GM21526 (cell line): ENCODE measurements around the gene SIT1.

Experiments
- ATAC-seq: cut with Tn5 transposase; IDR thresholded peaks from one replicate; pipeline ENCODE4 v1.9.1; 2021; ENCODE audit warnings: moderate library complexity; ENCODE audit not compliant: unreplicated experiment, low FRiP score

Gene SIT1

GRCh38 chr9:35609820-35610163 is 40.9 kb downstream of the SIT1 start:
- ATAC-seq, result no peak

DNA sequence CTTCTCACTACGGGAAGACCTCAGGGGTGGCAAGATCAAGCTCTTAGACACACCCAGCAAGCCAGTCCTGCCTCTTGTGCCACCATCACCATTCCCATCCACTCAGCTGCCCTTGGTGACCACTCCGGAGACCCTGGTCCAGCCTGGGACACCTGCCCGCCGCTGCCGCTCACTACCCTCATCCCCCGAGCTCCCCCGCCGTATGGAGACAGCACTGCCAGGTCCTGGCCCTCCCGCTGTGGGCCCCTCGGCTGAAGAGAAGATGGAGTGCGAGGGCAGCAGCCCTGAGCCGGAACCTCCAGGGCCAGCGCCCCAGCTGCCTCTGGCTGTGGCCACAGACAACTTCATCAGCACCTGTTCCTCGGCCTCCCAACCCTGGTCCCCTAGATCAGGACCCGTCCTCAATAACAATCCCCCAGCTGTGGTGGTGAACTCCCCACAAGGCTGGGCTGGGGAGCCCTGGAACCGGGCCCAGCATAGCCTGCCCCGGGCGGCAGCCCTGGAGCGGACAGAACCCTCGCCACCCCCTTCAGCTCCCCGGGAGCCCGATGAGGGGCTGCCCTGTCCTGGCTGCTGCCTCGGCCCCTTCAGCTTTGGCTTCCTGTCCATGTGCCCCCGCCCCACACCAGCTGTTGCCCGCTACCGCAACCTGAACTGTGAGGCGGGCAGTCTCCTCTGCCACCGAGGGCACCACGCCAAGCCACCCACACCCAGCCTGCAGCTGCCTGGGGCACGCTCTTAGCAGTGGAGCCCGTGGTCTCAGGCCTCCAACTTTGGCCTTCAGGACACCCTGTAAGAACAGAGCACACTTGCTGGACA is 41.5 kb downstream of the SIT1 start:
- ATAC-seq, result no peak

GRCh38 chr9:35608221-35608620 is 42.5 kb downstream of the SIT1 start:
- no peak for ATAC-seq

DNA sequence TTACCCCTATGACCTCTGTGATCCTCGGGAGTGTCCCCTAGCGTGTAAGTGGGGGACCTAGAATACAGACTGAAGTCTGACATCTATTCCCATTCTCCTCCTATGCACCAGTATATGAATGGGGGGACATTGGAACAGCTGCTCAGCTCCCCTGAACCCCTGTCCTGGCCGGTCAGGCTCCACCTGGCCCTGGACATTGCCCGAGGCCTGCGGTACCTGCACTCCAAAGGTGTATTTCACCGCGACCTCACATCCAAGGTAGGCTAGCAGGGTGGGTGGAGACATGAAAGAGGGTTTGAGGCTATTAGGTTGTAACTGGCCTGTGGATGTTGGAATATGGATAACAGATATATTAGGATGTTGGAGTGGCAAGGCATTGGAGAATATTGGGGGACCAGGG is 44.0 kb downstream of the SIT1 start:
- ATAC-seq, result no peak

- no peak for ATAC-seq
Measured at GRCh38 chr9:35606138-35606504, 44.6 kb downstream of the SIT1 start.

GRCh38 chr9:35605351-35606137 is 45.2 kb downstream of the SIT1 start:
- peak; percentile 10 for ATAC-seq

- peak; percentile 39 for ATAC-seq
Measured at GRCh38 chr9:35604578-35605350, 46.0 kb downstream of the SIT1 start, which contains the start of gene TESK1. Gene TESK1, plus strand, starts transcription at chr9:35605262. Its CDS starts 358 bp downstream, at chr9:35605620.

GRCh38 chr9:35603986-35604577 is 46.6 kb downstream of the SIT1 start:
- peak; percentile 86 for ATAC-seq

GRCh38 chr9:35603506-35603985 is 47.2 kb downstream of the SIT1 start:
- no peak for ATAC-seq

DNA sequence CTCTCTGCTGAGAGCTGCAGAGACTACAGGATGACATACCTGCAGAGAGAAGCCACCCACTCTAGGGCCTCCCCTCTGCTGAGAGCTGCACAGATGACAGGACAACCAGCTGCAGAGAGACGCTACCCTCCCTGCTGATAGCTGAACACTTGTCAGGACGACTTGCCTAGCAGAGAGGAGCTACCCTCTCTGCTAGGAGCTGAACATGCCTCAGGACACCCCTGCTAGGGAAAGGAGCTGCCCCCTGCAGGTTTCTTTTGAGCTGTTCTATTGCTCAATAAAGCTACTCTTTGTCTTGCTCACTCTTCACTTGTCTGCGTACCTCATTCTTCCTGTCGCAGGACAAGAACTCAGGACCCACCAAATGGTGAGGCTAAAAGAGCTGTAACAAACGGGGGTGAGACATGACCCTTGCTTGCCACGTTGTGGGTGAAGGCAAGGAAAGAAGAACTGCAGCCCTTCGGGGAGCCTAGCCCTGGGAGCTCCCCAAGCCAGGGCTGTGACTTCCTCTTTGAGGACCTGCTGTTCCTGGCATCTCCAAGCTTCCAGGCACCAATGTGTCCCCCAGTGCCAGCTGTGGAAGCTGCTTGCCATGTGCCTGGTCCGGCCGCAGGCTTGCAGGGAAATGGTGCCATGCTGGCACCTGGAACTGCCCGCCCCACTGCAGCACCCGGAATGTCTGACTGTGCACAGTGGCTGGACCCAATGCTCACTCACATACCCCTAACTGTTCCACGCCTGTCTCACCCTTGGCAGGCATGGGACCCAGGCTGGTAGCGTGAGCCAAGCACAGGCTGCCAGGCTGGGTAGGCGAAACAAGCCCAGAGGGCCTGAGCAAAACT is 50.7 kb downstream of the SIT1 start:
- ATAC-seq, result no peak
